ENCODE data around the gene LGALS9.
"Not testable (repeated sequence)": the region's sequence is repeated elsewhere in the genome, so short reads cannot be mapped to it uniquely, and the experiment has no call there.

The LGALS9 gene

GRCh38 chr17:27664606-27664965 is 33.6 kb downstream of the LGALS9 start:
- no peak for DNase-seq (ENCODE audit: low read depth)
- H3K4me3 ChIP-seq (ENCODE audit: low read depth, low read length), result no peak overlapping the region
- TF ChIP-seq CTCF (IDR thresholded peaks at IDR 0.05; ENCODE audit: low read depth, low read length, missing control alignments), result no peak

DNA sequence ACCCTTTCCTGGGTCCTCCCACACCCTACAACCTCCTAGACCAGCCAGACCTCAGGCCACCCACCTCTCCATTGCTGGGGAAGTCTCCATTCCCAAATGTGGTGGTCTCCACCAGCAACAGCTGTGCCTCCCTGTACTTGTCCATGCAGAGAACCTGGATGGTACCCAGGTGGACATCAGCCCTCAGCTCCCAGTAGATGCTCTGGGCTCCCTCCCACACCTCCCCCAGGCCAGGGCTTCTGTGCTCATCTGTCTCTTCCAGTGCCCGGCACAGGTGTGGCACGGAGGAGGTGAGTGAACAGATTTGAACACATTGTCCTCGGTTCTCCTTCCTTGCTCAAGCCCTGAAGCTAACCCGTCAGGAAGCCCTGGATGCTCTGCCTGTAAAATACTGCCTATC is 34.6 kb downstream of the LGALS9 start:
- TF ChIP-seq CTCF (IDR thresholded peaks at IDR 0.05; ENCODE audit: low read depth, low read length, missing control alignments), result no peak
- no peak for DNase-seq (ENCODE audit: low read depth)
- no peak overlapping the region for H3K4me3 ChIP-seq (ENCODE audit: low read depth, low read length)

GRCh38 chr17:27666270-27666669 is 35.3 kb downstream of the LGALS9 start:
- not testable (repeated sequence) for DNase-seq (ENCODE audit: low read depth); H3K4me3 ChIP-seq (ENCODE audit: low read depth, low read length)

- no peak for TF ChIP-seq CTCF (IDR thresholded peaks at IDR 0.05; ENCODE audit: low read depth, low read length, missing control alignments)
- H3K4me3 ChIP-seq (ENCODE audit: low read depth, low read length), result no peak overlapping the region
Measured at GRCh38 chr17:27666831-27667560, 36.0 kb downstream of the LGALS9 start.

GRCh38 chr17:27667656-27668487 is 36.9 kb downstream of the LGALS9 start:
- TF ChIP-seq CTCF (IDR thresholded peaks at IDR 0.05; ENCODE audit: low read depth, low read length, missing control alignments), result no peak
- no peak overlapping the region for H3K4me3 ChIP-seq (ENCODE audit: low read depth, low read length)
- no peak for DNase-seq (ENCODE audit: low read depth)

More at GRCh38 chr17:27666831-27667560, 36.0 kb downstream of the LGALS9 start:
- DNase-seq (ENCODE audit: low read depth), result no peak

DNA sequence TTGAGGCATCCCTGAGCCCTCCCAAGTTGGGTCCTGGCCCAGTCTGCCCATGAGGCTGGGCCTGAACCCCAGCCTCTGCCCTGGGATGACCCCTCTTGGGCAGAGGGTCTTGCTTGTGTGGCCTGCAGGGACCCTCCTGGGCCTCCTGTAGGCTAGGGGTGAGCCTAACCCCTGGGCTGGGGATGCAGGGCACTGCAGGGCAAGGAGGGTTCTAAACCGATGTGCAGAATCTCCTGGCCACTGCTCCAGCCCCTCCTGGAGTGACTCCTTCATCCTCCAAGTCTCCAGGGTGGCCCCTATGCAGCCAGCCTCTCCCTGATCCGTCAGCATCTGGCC is 37.5 kb downstream of the LGALS9 start:
- DNase-seq (ENCODE audit: low read depth), result no peak
- no peak overlapping the region for H3K4me3 ChIP-seq (ENCODE audit: low read depth, low read length)
- TF ChIP-seq CTCF (IDR thresholded peaks at IDR 0.05; ENCODE audit: low read depth, low read length, missing control alignments), result no peak

GRCh38 chr17:27669136-27669535 is 38.1 kb downstream of the LGALS9 start:
- DNase-seq (ENCODE audit: low read depth), result no peak
- no peak overlapping the region for H3K4me3 ChIP-seq (ENCODE audit: low read depth, low read length)

More at GRCh38 chr17:27669136-27669535, 38.1 kb downstream of the LGALS9 start:
- no peak for TF ChIP-seq CTCF (IDR thresholded peaks at IDR 0.05; ENCODE audit: low read depth, low read length, missing control alignments)

Measured in GM12864 (cell line).